GM10847 (cell line): ENCODE data around the gene ADAM12.

ENCODE experiments used
- POLR2A ChIP-seq: IDR thresholded peaks from 2 replicates; pipeline ENCODE4 v1.6.1; 2011; ENCODE audit not compliant: insufficient read length; ENCODE audit errors: extremely low read depth

Gene ADAM12

GRCh38 chr10:126212738-126213137, 175.5 kb downstream of the ADAM12 start:
- no peak for TF ChIP-seq POLR2A

DNA sequence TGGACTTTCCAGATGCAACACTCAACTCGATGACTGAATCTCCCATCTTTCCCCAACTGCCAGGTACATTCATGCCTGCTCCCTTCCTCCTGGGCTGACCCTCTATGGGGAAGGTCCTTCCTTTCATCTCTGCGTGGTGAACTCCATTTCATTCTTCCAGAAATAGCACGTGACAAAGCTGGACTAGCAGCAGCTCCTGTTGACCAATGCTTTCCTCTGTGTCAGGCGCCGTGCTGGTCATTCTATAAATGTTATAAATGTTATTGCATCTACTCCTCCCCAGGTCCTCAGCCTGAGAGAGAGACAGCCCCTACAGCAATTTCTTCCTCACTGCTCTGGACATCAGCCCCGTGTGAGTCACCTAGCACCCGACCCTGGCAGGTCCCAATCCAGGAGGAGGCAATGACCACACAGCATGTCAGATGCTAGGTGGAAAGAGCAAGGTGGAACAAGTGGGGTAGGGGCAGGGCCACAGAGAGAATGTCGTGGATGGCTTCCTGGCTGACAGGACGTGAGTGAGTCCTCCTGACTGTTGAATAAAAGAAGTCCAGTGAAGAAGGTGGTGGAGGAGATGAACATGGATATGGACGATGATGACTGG, 178.1 kb downstream of the ADAM12 start:
- TF ChIP-seq POLR2A = no peak

DNA sequence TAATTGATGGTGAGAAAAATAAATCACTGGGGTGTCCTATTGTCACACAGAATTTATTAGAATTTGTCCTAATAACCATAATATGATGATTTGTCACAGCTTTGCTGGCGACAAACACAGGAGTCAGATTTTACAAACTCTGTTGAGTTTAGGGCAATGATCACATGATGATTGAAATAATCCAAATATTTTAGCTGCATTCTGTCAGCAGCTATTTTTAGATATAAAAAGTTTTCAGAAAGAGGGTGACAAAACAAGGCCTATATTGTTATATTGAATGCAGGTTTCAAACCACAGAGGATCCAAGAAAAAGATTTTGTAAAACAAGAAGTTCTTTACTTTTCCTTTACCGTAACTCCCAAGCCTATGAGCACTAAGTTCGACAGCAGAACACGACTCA, 178.8 kb downstream of the ADAM12 start:
- no peak for TF ChIP-seq POLR2A

DNA sequence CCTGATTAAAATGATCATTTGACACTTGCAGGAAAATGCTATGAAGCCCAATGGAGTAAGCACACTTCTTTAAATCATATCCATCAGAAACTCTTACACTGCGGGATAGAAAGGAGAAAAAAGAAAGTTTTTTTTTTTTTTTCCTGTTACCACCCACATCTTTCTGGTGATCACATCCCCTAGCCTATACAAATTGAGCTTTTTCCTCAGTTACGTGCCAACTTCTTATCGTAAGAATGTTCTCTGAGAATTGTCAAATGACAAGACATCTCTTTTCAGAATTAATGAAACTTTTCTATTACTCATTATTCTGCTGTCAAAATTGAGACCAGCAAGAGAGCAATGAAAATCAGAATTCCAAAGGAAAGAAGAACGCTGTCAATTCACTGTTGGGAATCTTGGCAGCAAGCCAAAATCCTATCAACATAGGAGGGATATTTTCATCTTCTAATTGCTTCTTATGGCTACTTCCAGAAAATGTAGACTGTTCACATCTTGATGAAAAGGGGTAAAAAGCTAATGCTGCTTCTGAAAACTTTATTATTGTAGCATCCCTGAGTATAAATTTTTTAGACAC, 179.5 kb downstream of the ADAM12 start:
- no peak for TF ChIP-seq POLR2A

DNA sequence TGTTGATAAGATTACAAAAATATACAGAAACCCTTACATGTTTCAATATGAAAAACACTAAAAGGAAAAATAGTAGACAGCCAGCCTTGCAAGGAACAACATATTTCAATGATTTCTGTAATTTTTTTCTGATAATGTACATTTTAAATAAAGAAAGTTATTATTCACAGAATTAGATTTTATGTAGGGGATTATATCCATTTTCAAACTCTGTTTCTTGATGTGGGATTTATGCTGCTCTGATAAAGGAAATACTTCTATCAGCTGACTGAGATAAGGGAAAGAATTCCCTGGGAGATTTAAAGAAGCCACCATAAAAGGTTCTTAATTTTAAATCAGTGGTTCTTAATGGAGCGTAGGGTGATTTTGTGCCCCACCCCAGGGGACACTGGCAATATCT, 180.4 kb downstream of the ADAM12 start:
- no peak for TF ChIP-seq POLR2A

DNA sequence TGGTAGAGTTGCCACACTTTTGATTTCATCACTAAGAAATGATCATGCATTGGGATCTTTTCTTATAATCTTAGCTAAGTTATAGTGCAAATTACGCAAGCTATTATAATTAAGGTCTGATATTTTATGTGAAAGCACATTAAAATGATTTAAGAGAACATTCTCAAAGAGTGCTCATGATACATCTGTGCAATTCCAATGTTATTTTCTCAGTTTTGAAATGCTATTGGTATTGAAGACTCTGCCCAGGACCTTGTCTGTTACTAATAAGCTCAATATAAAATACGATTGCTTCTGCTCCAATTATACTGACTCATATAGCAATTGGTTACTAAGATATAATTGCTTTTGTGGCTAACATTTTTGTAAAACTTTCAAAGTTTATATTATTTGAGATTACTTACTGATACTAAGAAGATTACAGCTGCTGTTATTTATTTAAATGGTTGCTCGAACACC, 180.9 kb downstream of the ADAM12 start:
- TF ChIP-seq POLR2A = no peak

DNA sequence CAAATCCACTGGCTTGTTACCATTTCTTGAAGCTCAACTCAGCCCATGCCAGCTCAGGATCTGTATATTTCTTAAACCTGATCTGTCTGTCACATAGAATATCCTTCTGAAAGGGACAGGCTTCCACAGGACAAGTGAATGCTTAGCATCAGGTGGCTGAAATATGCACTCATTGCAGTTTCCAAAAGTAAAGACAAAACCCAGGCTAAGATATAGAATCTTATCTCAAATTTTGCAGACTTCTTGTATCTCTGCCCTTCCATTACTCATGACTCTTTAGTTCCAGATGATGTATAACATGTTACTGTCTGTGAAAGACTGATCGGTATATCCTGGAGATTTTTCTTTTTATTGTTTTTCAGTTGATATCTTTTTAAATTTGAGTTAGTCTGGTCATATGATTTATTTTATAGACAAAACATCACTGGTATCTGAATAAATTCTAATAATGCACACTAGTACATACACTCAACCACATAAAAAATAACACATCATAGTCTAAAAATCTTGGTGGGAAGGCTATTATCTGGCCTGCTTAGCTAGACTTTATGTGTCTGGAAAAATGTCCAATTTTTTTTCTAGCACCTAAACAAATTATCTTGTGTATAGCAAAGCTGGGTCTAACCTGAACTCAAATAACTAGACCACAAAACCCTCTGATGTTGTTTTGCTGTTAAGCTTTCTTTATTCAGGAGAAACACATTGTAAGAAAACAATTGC, 182.6 kb downstream of the ADAM12 start:
- no peak for TF ChIP-seq POLR2A

DNA sequence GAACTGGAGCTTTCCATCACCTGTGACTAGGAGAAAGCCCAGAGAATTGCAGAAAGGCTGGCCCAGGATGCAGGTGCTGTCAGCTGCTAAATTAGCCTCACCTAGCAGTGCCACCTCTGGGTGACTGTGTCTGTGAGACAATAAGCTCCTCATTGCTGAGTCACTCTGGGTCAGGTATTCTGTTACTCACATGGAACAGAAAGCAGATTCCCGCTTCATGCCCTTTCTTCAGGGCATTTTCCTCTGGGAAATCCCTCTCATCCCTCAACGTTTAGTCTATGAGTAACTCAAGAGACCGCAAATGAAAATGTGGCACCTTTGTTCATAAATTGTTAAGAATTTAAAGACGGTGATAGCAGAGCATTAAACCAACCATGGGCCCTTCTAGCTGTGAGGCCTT, 184.0 kb downstream of the ADAM12 start:
- TF ChIP-seq POLR2A = no peak

DNA sequence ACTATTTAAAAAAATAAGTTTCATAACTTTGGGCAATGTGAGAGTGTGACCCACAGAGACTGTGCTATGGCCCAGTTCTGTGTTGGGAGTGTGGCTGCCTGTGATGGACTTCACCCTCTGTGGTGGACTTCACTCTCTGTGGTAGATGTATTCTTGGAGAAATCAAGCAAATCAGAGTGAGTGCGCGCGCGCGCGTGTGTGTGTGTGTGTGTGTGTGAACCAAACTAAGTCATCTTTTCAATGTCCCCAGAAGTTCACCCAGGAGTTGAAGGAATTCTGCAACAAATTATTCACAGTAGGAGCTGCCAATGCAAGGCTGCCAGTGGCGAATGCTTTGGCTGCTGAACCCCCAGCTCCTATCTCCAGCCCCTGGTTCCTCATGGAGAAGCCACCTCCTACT, 184.5 kb downstream of the ADAM12 start:
- no peak for TF ChIP-seq POLR2A

DNA sequence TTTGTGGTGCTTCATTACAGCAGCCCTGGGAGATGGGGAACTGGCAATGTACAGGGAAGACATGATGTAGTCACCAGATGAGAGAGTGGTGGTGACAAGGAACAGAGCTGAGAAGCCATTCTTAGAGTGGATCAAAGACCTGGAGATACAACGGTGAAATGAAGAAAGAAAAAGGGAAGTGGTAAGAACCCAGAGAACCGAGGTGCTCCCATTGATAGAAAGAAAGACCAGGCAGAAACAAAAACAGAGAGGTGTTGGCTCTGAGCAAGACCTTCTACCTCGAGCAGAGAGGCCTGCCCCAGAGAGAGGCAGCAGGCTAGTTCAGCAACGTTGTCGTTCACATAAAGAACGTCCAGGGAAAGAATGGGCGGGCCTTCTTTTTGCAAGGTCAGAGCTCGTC, 186.7 kb downstream of the ADAM12 start:
- no peak for TF ChIP-seq POLR2A

- no peak for TF ChIP-seq POLR2A
Measured at GRCh38 chr10:126199221-126199998, 188.9 kb downstream of the ADAM12 start.

DNA sequence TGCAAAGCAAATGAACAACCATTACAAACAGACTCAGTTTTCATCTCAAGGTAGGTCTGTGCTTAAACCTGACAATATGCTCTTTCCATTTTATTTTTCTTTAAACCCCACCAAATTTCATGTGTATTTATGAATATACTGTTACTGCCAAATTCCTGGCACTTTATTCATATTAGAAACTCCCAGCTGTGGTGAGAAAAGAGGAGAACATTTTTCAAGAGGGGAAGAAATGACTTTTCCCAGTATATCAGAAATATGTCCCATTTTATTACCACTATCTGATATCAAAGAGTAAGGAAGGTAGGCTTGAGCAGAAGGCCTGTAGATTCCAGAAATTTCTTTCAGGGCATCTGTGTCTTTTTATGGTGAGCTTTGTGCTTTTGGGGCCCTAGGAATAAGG, 189.6 kb downstream of the ADAM12 start:
- TF ChIP-seq POLR2A = no peak

DNA sequence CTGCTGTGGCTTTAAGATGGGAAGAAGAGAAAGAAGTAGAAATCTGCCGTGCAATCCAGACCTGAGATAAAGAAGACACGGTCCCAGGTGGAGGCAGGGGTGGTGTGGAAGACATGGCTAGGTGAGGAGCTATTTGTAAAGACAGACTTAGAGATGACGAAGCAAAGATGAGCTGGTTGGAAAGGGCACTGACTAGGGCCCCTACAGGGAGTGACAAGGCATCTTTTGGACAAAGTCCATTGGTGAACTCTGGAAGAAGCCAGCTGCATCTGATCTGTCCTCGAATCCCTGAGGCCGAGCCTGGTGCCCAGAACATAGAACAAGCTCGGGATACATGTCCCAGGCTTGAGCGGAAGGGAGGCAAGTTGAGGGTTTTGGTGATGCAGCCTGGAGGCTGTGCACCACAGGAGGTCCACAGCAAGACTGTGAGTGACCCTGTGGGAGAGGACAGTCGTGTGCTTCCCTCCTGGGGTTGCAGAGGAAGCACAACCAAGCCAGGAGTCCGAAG, 191.2 kb downstream of the ADAM12 start:
- TF ChIP-seq POLR2A = no peak

DNA sequence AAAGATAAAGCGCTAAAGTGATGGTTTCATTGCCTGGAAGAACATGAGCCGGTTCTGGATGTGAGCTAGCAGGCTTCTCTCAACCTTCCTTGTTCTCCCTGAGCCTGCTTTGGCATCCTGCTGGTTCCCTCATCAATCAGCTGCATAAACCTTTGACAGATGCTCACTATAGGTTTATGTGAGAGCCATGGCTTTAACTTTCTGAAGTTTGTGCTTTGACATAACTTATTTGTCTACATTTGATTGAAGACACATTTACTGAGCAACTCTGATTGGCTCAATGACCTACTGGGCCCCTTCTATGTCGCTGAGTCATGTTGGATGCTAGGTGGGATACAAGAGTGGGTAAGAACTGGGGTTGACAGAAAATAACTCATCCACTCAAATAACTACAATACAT, 192.0 kb downstream of the ADAM12 start:
- no peak for TF ChIP-seq POLR2A

GRCh38 chr10:126191192-126191591, 197.1 kb downstream of the ADAM12 start:
- no peak for TF ChIP-seq POLR2A
